Ishikawa (cell line): ENCODE results near the gene ARHGAP32.

ENCODE experiments used
- CEBPB ChIP-seq: IDR thresholded peaks from 2 replicates; pipeline ENCODE4 v1.6.1; 2012
- CREB1 ChIP-seq: IDR thresholded peaks from 2 replicates; pipeline ENCODE4 v1.6.1; 2012; ENCODE audit warnings: low read depth
- EGR1 ChIP-seq: IDR thresholded peaks from 2 replicates; pipeline ENCODE4 v1.6.1; 2012
- EP300 ChIP-seq: IDR thresholded peaks from 2 replicates; pipeline ENCODE4 v1.6.1; 2012; ENCODE audit warnings: borderline replicate concordance
- FOXM1 ChIP-seq: IDR thresholded peaks from 2 replicates; pipeline ENCODE4 v1.6.1; 2012; ENCODE audit warnings: low read depth, borderline replicate concordance
- NFIC ChIP-seq: IDR thresholded peaks from 2 replicates; pipeline ENCODE4 v1.6.1; 2012
- RAD21 ChIP-seq: IDR thresholded peaks from 2 replicates; pipeline ENCODE4 v1.6.1; 2012; ENCODE audit warnings: low read depth
- TAF1 ChIP-seq: IDR thresholded peaks from 2 replicates; pipeline ENCODE4 v1.6.1; 2012; ENCODE audit warnings: low read depth, mild to moderate bottlenecking
- TCF12 ChIP-seq: IDR thresholded peaks from 2 replicates; pipeline ENCODE4 v1.6.1; 2012; ENCODE audit warnings: low read depth
- TEAD4 ChIP-seq: IDR thresholded peaks from 2 replicates; pipeline ENCODE4 v1.6.1; 2012
- USF1 ChIP-seq: IDR thresholded peaks from 2 replicates; pipeline ENCODE4 v1.6.1; 2012
- YY1 ChIP-seq: IDR thresholded peaks from 2 replicates; pipeline ENCODE4 v1.6.1; 2012; ENCODE audit warnings: low read depth
- ZBTB7A ChIP-seq: IDR thresholded peaks from 2 replicates; pipeline ENCODE4 v1.6.1; 2012; ENCODE audit warnings: low read depth
- TF ChIP-seq, protein P1 (sequence below): IDR thresholded peaks from 2 replicates; pipeline ENCODE4 v1.6.1; 2012; ENCODE audit warnings: low read depth, mild to moderate bottlenecking
- TF ChIP-seq, protein P2 (sequence below): IDR thresholded peaks from 2 replicates; pipeline ENCODE4 v1.6.1; 2012

ARHGAP32 gene

DNA sequence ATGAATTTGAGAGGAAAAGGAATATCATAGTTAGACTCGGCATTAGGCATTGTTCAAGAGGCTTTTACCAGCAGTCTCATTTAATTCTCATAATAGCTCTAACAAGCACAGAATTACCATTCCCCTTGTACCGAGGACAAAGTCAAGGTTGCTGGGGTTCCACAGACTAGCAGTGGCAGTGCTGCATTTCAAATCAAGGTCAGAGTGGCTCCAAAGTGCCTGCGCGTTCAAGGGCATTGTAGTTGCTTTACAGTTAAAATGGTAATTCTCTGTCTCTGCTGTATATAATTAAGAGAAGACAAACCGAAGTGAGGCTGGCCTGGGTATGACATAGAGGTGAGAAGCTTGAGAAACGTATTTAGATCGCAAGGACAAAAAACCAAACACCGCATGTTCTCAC is 209.1 kb downstream of the ARHGAP32 start:
- TF ChIP-seq RAD21 (no peak), CEBPB (no peak), EGR1 (no peak), CREB1 (no peak), NFIC (no peak), ZBTB7A (no peak), TAF1 (no peak), USF1 (no peak), TEAD4 (no peak)
- TF ChIP-seq, protein P1, sequence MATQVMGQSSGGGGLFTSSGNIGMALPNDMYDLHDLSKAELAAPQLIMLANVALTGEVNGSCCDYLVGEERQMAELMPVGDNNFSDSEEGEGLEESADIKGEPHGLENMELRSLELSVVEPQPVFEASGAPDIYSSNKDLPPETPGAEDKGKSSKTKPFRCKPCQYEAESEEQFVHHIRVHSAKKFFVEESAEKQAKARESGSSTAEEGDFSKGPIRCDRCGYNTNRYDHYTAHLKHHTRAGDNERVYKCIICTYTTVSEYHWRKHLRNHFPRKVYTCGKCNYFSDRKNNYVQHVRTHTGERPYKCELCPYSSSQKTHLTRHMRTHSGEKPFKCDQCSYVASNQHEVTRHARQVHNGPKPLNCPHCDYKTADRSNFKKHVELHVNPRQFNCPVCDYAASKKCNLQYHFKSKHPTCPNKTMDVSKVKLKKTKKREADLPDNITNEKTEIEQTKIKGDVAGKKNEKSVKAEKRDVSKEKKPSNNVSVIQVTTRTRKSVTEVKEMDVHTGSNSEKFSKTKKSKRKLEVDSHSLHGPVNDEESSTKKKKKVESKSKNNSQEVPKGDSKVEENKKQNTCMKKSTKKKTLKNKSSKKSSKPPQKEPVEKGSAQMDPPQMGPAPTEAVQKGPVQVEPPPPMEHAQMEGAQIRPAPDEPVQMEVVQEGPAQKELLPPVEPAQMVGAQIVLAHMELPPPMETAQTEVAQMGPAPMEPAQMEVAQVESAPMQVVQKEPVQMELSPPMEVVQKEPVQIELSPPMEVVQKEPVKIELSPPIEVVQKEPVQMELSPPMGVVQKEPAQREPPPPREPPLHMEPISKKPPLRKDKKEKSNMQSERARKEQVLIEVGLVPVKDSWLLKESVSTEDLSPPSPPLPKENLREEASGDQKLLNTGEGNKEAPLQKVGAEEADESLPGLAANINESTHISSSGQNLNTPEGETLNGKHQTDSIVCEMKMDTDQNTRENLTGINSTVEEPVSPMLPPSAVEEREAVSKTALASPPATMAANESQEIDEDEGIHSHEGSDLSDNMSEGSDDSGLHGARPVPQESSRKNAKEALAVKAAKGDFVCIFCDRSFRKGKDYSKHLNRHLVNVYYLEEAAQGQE, result no peak

DNA sequence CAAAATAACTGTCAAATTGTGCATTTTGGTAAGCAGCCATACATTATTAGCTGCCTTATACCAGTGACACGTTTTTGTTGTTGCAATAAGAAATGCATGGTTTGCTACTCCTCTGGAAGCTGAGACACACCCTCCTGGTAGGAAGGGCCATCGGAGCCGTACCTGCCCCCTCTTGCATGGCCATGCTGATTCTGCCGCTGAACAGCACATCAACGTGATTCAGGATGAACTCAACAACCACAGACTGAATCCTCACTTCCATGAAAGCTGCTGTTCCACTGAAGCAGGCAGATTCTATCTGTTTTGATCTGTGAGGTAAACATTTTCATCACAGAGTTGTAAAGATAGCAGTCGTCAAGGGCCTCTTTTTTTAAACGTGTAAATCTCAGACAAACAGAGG is 210.9 kb downstream of the ARHGAP32 start:
- TF ChIP-seq ZBTB7A (no peak), YY1 (no peak), RAD21 (no peak), FOXM1 (no peak), TEAD4 (no peak), EGR1 (no peak), NFIC (no peak), CREB1 (no peak), CEBPB (no peak), EP300 (no peak), USF1 (no peak), TAF1 (no peak), TCF12 (no peak)
- TF ChIP-seq, protein P1, result no peak
- TF ChIP-seq, protein P2, sequence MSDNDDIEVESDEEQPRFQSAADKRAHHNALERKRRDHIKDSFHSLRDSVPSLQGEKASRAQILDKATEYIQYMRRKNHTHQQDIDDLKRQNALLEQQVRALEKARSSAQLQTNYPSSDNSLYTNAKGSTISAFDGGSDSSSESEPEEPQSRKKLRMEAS, result no peak

DNA sequence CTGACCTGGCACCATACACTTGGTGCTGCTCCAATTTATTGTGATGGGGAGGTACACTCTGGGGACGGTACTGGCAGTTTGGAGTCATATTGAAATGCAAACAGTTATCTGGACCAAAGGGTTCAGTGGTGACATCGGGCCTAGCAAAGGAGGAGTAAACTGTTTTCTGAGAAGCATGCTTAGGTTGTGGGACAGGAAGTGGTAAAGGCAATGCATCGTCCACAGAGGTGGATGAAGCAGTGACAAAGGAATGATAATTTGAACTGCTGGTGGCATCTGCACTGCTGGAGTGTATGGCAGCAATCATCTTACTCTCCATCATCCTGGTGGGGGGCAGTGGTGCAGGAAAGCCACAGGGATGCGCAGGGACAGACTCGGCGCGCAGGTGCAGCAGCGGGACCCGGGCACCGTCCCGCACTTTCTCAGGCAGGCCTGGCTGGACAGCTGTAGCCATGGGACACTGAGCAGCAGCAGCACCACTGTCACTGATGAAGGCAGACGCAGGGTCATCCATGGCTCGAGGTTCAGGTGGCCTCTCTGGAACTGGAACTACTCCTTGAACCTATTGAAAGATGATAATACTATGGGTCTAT is 221.4 kb downstream of the ARHGAP32 start:
- TF ChIP-seq TCF12 (no peak), TAF1 (no peak), EGR1 (no peak), CREB1 (no peak), ZBTB7A (no peak), YY1 (no peak), USF1 (no peak), NFIC (no peak), FOXM1 (no peak), TEAD4 (no peak), CEBPB (no peak), RAD21 (no peak), EP300 (no peak)
- TF ChIP-seq, protein P2, result no peak
- TF ChIP-seq, protein P1, result no peak

- no peak for TF ChIP-seq RAD21
- no peak for TF ChIP-seq CREB1
- TF ChIP-seq TEAD4, result no peak
- TF ChIP-seq, protein P2, result no peak
- TF ChIP-seq ZBTB7A, result no peak
- no peak for TF ChIP-seq FOXM1
- TF ChIP-seq YY1, result no peak
- no peak for TF ChIP-seq CEBPB
- no peak for TF ChIP-seq USF1
- no peak for TF ChIP-seq TAF1
- TF ChIP-seq, protein P1, result no peak
Measured at GRCh38 chr11:128968916-128969315, 223.2 kb downstream of the ARHGAP32 start.
